ENCODE measurements around the gene SLC66A2.

GRCh38 chr18:79935925-79936324 lies 15.5 kb downstream of the SLC66A2 start:
- TF ChIP-seq POLR2AphosphoS5 (IDR thresholded peaks at IDR 0.05) = no peak
- TF ChIP-seq CTCF (IDR thresholded peaks at IDR 0.05) = no peak
- TF ChIP-seq POLR2A (IDR thresholded peaks at IDR 0.05) = no peak

All from stomach (tissue), 4 donors.